22Rv1 (cell line): ENCODE results near the gene GUCY1B1.

Experiments
- CTCF ChIP-seq: fragments of 450-650 bp; IDR thresholded peaks from 2 replicates; pipeline ENCODE4 v1.5.1; 2017; ENCODE audit warnings: mild to moderate bottlenecking
- ZFX ChIP-seq: fragments of 450-650 bp; IDR thresholded peaks from 2 replicates; pipeline ENCODE4 v1.6.1; 2017; ENCODE audit warnings: antibody characterized with exemption, borderline replicate concordance

GRCh38 chr4:155854582-155855226 is 95.9 kb downstream of the GUCY1B1 start:
- TF ChIP-seq CTCF (no peak), ZFX (no peak)
